ENCODE data around the gene TUBGCP2.
"Not testable (repeated sequence)": the region's sequence is repeated elsewhere in the genome, so short reads cannot be mapped to it uniquely, and the experiment has no call there.

The TUBGCP2 gene

DNA sequence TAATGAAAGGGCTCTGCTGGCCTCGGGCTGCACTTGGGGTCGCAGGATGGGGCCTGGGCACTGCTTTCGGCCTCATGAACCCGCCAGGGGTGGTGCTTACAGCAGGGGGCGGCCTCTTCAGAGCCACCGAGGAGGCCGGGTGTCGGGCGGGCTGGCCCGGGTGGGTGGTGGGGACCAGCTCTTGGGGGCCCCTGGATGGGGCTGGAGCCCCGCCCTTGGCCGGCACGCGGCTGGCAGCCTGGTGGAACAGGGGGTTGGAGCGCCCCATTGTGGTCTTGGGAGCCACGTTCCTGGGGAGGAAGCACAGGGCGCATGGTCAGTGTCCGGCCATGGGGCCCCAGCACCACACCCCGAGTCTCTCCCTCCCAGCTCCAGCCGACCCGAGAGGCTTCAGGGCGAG lies 40.8 kb downstream of the TUBGCP2 start:
- CTCF ChIA-PET, result interaction anchor here (1.7 kb wide), 1 partner anchor 39 kb away, joined by 5 read pairs; no protein-coding TSS in a partner anchor
- POLR2A ChIA-PET, result no interaction called here
- TF ChIP-seq, protein P1, sequence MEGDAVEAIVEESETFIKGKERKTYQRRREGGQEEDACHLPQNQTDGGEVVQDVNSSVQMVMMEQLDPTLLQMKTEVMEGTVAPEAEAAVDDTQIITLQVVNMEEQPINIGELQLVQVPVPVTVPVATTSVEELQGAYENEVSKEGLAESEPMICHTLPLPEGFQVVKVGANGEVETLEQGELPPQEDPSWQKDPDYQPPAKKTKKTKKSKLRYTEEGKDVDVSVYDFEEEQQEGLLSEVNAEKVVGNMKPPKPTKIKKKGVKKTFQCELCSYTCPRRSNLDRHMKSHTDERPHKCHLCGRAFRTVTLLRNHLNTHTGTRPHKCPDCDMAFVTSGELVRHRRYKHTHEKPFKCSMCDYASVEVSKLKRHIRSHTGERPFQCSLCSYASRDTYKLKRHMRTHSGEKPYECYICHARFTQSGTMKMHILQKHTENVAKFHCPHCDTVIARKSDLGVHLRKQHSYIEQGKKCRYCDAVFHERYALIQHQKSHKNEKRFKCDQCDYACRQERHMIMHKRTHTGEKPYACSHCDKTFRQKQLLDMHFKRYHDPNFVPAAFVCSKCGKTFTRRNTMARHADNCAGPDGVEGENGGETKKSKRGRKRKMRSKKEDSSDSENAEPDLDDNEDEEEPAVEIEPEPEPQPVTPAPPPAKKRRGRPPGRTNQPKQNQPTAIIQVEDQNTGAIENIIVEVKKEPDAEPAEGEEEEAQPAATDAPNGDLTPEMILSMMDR (IDR thresholded peaks at IDR 0.05; ENCODE audit: insufficient read depth, low read length, missing control alignments), result no peak
- DNase-seq (ENCODE audit: low read depth, low spot score), result no peak
- no peak overlapping the region for H3K4me3 ChIP-seq (ENCODE audit: low read depth, low read length)

DNA sequence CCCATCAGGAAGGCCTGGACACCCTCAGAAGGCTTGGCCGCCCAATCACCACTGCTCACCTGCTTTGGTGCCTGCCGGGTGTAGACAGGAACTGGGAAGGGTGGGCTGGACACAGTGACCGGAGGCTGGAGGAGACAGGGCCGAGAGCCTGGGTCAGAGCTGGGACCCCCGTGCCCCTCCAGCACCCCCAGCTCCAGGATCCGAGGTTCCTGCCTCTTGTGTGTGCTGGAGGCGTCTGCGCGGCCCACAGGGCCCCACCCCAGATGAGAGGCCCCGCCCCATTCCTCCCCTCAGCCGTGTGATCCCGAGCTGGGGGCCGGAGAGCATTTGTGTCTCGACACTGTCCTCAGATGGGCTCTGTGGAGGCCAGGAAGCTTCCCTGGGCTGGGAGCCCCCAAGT lies 41.4 kb downstream of the TUBGCP2 start:
- ChIA-PET CTCF (interaction anchor here (0.8 to 1.7 kb wide), 2 partner anchors 10 to 40 kb away, joined by 3 to 5 read pairs; no protein-coding TSS in a partner anchor), POLR2A (no interaction called here)
- TF ChIP-seq, protein P1 (IDR thresholded peaks at IDR 0.05; ENCODE audit: insufficient read depth, low read length, missing control alignments), result no peak
- no peak for DNase-seq (ENCODE audit: low read depth, low spot score)
- H3K4me3 ChIP-seq (ENCODE audit: low read depth, low read length), result no peak overlapping the region

DNA sequence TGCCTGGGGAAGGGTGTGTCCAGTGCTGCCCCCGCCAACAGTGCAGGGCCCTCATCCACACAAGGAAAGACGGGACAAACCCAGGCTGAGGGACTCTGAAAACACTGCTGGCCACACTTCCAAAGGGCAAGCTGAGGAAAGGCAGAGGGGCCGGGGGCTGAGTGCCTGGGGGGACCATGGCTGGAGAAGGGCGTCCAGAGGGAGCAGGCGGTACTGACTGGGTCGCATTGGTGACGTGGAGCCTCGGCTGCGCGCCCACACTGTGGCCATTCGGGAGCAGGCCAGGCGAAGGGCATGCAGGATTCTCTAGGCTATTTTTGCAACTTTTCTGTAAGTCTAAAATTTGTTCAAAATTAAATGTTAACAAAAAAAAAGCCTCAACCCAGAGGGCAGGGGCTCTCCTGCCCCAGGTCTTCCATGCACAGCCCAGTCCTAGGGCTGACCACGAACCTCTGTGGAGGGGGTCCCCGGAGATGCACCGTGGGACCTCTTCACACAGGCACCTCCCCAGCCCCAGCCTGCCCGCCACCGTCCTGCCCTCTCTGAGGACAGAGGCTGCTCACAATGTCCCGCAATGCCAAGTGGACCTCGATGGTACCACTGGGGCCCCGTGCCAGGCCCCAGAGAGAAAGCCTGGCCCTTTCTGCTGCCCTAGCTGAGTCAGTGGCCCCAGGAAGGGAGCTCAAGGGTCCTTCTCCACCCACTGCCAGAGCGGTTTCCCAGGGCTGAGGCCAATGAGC lies 42.4 kb downstream of the TUBGCP2 start:
- DNase-seq (ENCODE audit: low read depth, low spot score), result no peak
- ChIA-PET CTCF (interaction anchor here (0.5 to 1.7 kb wide), 2 partner anchors 9 to 41 kb away, joined by 3 to 5 read pairs; no protein-coding TSS in a partner anchor), POLR2A (no interaction called here)
- TF ChIP-seq, protein P1 (IDR thresholded peaks at IDR 0.05; ENCODE audit: insufficient read depth, low read length, missing control alignments), result no peak
- H3K4me3 ChIP-seq (ENCODE audit: low read depth, low read length), result no peak overlapping the region

DNA sequence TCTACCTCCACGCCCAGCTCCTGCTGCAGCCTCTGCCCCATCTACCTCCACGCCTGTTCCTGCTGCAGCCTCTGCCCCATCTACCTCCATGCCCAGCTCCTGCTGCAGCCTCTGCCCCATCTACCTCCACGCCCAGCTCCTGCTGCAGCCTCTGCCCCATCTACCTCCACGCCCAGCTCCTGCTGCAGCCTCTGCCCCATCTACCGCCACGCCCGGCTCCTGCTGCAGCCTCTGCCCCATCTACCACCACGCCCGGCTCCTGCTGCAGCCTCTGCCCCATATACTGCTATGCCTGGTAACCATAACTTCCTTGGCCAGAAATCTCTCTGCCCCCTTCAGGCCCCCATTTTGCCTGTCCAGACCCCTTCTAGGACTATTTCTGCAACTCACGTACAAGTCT lies 43.6 kb downstream of the TUBGCP2 start:
- CTCF ChIA-PET, result not testable (repeated sequence)

DNA sequence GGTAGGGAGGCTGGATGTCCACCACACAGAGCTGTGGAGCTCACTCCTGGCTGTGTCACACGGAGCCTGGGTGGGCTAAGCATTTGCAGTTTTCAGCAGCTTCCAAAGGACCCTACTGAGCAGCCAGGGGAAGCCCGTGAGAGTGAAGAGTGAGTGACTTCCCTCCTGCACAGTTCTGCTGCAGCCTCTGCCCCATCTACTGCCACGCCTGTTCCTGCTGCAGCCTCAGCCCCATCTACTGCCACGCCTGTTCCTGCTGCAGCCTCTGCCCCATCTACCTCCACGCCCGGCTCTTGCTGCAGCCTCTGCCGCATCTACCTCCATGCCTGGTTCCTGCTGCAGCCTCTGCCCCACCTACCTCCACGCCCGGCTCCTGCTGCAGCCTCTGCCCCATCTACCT lies 44.2 kb downstream of the TUBGCP2 start:
- TF ChIP-seq, protein P1 (IDR thresholded peaks at IDR 0.05; ENCODE audit: insufficient read depth, low read length, missing control alignments), result no peak
- no peak overlapping the region for H3K4me3 ChIP-seq (ENCODE audit: low read depth, low read length)
- ChIA-PET CTCF (interaction anchor here (1.2 kb wide), 1 partner anchor 121 kb away, joined by 3 read pairs; no protein-coding TSS in a partner anchor), POLR2A (interaction anchor here (0.6 to 1.2 kb wide), 2 partner anchors 14 to 59 kb away, joined by 4 read pairs; no protein-coding TSS in a partner anchor)
- DNase-seq (ENCODE audit: low read depth, low spot score), result no peak

More for the DNA sequence above, 43.6 kb downstream of the TUBGCP2 start:
- POLR2A ChIA-PET, result interaction anchor here (1.2 kb wide), 1 partner anchor 13 kb away, joined by 4 read pairs; no protein-coding TSS in a partner anchor
- not testable (repeated sequence) for DNase-seq (ENCODE audit: low read depth, low spot score); H3K4me3 ChIP-seq (ENCODE audit: low read depth, low read length)

DNA sequence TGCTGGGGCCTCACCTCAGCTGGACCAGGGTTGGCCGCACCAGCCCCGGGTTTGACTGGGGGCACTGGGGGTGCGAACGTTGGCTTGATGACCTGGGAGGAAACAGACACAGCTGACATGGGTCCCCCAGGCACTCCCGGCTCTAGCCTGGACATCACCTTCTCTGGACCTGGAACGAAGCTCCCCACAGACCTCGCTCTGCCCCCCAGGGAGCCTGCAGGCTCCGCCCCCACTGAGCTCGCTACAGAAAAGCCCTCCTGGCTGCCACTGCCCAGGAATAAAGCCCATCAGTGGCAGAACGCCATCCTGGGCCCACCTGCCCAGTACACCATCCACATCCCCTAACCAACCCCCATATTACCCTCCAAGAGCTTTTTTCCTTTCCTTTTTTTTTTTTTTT lies 45.0 kb downstream of the TUBGCP2 start:
- DNase-seq (ENCODE audit: low read depth, low spot score), result no peak
- TF ChIP-seq, protein P1 (IDR thresholded peaks at IDR 0.05; ENCODE audit: insufficient read depth, low read length, missing control alignments), result no peak
- H3K4me3 ChIP-seq (ENCODE audit: low read depth, low read length), result no peak overlapping the region
- CTCF ChIA-PET, result interaction anchor here (1.2 to 1.7 kb wide), 2 partner anchors 44 to 120 kb away, joined by 3 to 7 read pairs; no protein-coding TSS in a partner anchor
- POLR2A ChIA-PET, result interaction anchor here (1.2 kb wide), 1 partner anchor 14 kb away, joined by 4 read pairs; no protein-coding TSS in a partner anchor

All from AG04449 (cell line).